ENCODE results near the gene GRAP. TPM values are rescaled to one million over a fixed set of nuclear protein-coding genes. Genes with fewer than 3 reads are reported as not detected.
"Not testable (repeated sequence)": the region's sequence is repeated elsewhere in the genome, so short reads cannot be mapped to it uniquely, and the experiment has no call there.

GRAP gene
- 1 to 10 TPM in 1 of 2 donors, under 1 TPM in 1; 0.33 to 1.8 TPM for total RNA-seq

DNA sequence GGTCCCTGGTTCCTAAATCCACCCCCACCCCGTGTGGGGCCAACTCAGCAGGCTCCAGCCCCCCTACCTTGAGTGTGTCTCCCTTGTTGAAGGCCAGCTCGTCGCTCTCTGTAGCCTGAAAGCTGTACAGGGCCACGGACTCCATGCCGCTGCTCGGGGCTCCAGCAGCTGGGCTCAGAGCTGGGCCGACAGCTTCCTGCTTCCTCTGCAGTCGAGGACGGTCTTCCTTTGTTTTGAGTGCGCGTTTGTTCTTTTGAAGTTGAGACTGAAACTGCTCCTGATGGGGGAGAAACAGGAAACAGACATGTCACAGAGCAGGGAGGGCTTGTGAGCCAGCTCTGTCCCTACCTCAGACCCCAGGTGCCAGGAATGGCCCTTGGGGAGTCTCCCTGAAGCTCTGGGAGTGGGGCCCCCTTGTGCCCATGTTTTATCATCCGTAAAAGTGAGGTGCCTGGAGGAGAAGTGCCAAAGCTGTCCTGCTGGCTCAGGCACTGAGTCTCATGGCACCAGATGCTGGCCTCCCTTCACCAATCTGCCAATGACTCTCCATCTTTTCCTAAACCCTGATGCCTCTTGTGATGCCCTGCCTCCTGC, at the start of gene GRAP:
TSS of gene GRAP (minus strand) at position 176 of the 594 bp plus-strand sequence. CDS start at position 145, 31 bp downstream.
- H3K27me3 ChIP-seq; H3K9me3 ChIP-seq; H3K4me1 ChIP-seq; ATAC-seq; H3K27ac ChIP-seq; intact Hi-C loops (cut with DNase I); H3K36me3 ChIP-seq (replicated peaks in 1 of 2; ENCODE audit: insufficient read depth in 1 of 2, low read depth in 2 of 2); DNase-seq; H3K4me3 ChIP-seq: not testable (repeated sequence)
- WGBS, 2 donors, result no CpG with 5 or more reads among the region's 12 CpGs

DNA sequence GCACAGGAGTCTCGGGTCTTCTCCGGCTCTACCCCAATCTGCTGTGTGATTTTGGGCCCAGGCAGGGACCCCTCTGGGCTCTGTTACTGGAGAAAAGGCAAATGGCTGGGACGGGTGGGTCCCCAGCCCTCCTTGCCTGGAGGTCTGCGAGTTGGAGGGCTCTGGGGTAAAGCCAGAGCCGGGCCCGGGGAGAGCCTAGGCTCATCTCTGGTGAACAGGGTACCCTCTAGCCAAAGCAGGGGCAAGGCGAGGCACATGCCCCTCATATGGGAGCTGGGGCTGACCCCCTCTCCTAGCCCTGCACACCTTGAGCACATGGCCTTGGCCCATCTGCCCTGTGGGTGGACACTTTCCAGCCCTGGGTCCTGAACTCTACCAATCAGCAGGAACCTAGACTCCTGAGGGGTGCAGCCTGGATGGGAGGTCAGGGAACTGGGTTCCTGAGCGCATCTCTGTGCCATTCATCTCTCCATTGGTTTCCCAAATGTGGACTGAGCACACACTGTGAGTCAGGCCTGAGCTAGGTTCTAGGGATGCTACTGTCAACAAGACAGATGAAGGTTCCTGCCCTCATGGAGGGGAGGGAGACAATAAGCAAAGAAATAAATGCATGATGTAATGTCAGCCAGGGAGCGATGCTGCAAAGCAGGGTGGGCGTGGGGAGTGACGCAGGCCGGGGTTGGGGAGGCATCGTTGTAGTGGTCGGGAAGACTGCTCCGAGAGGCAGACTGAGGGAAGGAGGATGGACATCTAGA, 47.1 kb upstream of the GRAP start:
- H3K27ac ChIP-seq; intact Hi-C loops (cut with DNase I); H3K4me3 ChIP-seq; H3K27me3 ChIP-seq; H3K9me3 ChIP-seq; H3K4me1 ChIP-seq; H3K36me3 ChIP-seq (replicated peaks in 1 of 2; ENCODE audit: insufficient read depth in 1 of 2, low read depth in 2 of 2); ATAC-seq: not testable (repeated sequence)
- peak in 2 of 4 donors; percentile 3 to 9 for DNase-seq
- WGBS, 2 donors, result 78% methylated on average over 7 of the region's 15 CpGs; no CpG with 5 or more reads in 1 of the 2 donors

DNA sequence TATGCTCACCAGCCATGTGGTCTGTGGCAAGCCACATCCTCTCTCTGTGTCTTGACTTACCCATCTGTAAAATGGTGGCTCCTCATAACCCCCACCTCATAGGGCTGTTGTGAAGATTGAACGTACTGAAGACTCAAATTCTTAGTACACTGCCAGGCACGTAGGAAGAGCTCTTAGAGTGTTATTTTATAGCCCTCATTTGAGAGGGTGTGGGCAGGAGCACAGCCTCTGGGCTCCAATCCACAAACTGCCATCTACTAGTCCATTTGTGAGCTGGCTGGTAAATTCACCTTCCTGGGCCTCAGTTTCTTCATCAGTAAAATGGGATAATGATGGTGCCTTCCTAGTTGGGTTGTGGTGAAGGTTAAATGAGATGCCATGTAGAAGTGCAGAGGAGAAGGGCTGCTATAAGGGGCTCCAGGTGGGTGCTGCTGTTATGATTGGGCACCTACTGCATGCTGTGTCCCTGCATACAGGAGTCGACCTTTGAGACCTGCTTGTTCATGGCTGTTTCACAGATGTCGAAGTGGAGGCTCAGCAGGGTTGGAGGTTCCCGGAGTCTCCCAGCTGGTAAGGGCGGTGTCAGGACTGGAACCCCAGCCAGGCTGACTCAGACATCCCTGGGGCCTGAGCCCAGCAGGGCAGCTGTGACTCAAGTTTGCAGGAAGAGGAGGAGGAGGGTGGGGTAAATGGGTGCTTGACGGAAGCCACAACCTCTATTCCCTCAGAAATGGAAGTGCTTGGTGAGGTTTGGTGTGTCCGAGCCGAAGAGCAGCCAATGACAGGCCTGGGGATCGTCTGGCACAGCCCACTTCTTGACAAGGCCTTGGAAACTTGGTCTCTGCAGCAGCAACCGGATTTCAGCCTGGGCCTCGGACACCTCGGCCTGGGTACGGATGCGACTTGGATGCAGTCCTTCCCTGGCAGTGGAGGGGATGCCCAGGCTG, 46.3 kb upstream of the GRAP start:
- peak in 1 of 4 donors; percentile 45 for DNase-seq
- intact Hi-C loops (cut with DNase I), result not testable (repeated sequence)

DNA sequence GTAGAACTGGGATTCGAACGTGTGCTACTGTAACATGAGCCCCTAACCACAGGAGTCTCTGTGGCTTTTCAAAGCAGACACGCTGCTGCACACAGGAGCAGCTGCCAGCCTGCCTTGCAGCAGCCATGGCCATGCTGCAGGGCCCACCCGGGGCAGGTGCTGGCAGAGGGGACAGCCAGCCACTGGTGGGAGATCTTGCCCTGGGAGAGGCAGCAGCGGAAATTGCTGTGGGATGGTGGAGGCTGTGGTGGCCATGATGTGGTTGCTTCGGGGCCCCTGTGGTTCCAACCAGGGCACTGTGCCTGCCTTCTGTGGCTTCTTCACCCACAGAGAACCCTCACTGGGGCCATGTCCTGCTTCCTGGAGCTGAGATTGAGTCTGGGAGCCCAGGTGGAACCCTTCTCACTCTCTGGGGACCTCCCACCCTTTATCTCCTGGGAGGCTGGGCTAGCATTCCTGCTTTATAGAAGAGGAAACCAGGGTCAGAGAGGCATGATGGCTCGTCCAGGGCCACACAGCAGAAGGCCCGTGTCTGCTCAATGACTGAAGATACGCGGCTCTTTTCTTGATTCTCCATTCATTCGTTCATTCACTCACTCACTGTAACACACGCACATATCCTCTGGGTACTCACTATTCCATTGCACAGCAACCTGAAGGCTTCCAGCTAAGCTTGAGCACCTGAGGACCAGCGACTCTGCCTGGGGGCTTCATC, 43.5 kb upstream of the GRAP start:
- H3K4me1 ChIP-seq; H3K27me3 ChIP-seq; DNase-seq; intact Hi-C loops (cut with DNase I); ATAC-seq; H3K9me3 ChIP-seq; H3K4me3 ChIP-seq; H3K36me3 ChIP-seq (replicated peaks in 1 of 2; ENCODE audit: insufficient read depth in 1 of 2, low read depth in 2 of 2); H3K27ac ChIP-seq: not testable (repeated sequence)
- WGBS, 2 donors, result no CpG with 5 or more reads among the region's 13 CpGs

More for the DNA sequence above, 46.3 kb upstream of the GRAP start:
- WGBS, 2 donors, result 69% methylated on average over 11 of the region's 15 CpGs; no CpG with 5 or more reads in 1 of the 2 donors
- not testable (repeated sequence) for H3K27ac ChIP-seq; H3K27me3 ChIP-seq; H3K9me3 ChIP-seq; H3K4me1 ChIP-seq; H3K4me3 ChIP-seq; H3K36me3 ChIP-seq (replicated peaks in 1 of 2; ENCODE audit: insufficient read depth in 1 of 2, low read depth in 2 of 2); ATAC-seq

DNA sequence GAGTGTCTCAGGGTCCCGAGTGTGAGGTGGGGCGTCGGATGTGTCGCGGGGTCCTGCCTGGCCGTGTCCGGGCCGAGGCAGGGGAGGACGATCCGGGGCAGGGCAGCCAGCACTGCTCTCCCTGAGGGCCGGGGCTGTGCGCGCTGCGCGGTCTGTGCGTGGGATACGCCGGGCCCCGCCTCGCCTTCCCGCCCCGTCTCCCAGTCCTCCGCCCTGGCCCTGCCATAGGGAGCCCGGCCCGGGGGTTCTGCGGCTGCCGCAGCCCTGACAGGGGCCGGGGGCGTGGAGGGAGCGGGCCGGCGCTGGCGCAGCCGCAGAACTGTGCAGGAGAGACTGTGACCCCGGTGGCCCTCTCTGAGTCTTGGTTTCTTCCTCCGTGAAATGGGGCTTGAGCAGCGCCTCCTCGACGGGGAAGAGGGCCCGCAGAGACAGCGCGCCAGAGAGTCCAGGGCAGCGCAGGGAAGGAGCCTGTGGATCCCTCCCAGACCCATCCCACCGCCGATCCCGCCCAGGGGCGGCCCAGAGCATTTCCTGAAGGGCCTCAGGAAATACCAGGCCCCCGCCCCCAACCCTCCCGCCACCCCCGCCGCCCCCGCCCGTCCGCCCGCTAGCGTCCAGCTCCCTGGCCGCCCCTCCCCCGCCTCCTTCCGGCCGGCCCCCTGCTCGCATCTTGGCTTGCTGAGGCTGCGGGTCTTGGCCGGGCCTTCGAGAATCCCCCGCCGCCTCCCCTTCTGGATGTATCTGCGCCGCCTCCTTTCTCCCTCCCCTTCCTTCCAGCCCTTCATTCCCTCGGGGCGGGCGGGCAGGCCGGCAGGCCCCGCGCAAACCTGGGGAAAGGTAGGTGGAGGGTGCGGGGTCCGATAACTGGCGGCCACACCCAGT, 42.3 kb upstream of the GRAP start:
- WGBS, 2 donors, result 1% methylated on average over 12 of the region's 77 CpGs; no CpG with 5 or more reads in 1 of the 2 donors
- H3K9me3 ChIP-seq; H3K4me3 ChIP-seq; H3K4me1 ChIP-seq; intact Hi-C loops (cut with DNase I); H3K27me3 ChIP-seq; H3K36me3 ChIP-seq (replicated peaks in 1 of 2; ENCODE audit: insufficient read depth in 1 of 2, low read depth in 2 of 2); DNase-seq: not testable (repeated sequence)
- peak overlapping the region in 1 of 4 donors; percentile 50 for H3K27ac ChIP-seq
- peak; percentile 79 for ATAC-seq

DNA sequence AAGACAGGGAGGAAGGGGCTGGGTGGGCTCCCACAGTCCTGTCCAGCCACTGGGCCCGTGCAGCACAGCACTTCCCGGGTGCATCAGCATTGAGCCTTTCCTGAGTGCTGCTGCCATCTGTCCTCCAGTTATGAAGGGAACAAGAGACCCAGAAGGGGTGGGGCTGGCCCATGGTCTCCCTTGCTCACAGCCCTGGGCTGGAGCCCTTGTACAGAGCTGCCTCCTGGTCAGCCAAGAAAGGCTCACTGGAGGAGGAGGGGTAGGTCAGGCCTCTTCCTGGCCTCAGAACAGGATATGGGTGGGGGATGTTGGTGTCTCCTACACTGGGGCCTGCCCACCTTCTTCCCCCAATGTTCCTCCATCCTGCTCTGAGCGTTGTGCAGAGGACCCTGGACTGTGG, 30.6 kb upstream of the GRAP start:
- H3K27ac ChIP-seq; H3K4me3 ChIP-seq; DNase-seq; intact Hi-C loops (cut with DNase I); H3K9me3 ChIP-seq; H3K27me3 ChIP-seq; ATAC-seq; H3K36me3 ChIP-seq (replicated peaks in 1 of 2; ENCODE audit: insufficient read depth in 1 of 2, low read depth in 2 of 2); H3K4me1 ChIP-seq: not testable (repeated sequence)
- WGBS, 2 donors, result no CpG with 5 or more reads among the region's 3 CpGs

All from body of pancreas (tissue), 4 donors.